GM18870 (cell line): ENCODE results near the gene BTBD7.

Experiments used
- ATAC-seq: cut with Tn5 transposase; IDR thresholded peaks from one replicate; pipeline ENCODE4 v1.9.1; 2021; ENCODE audit warnings: moderate library complexity; ENCODE audit not compliant: unreplicated experiment

Gene BTBD7

GRCh38 chr14:93200553-93200952 lies 132.3 kb downstream of the BTBD7 start:
- no peak for ATAC-seq

- ATAC-seq: no peak
Observed at GRCh38 chr14:93199031-93199430, 133.8 kb downstream of the BTBD7 start.

- no peak for ATAC-seq
Observed at GRCh38 chr14:93195316-93195999, 137.4 kb downstream of the BTBD7 start.
